Mononuclear cell (primary cell): Measurements from ENCODE around the gene NOP16. TPM values are rescaled to one million over a fixed set of nuclear protein-coding genes. Genes with fewer than 3 reads are reported as not detected.

Experiments used
- H3K27me3 ChIP-seq: 2 replicates; pipeline ENCODE4 v1.6.0; 2011; ENCODE audit warnings: low read length, control low read depth; ENCODE audit not compliant: insufficient read depth
- H3K4me1 ChIP-seq: 2 replicates; pipeline ENCODE4 v1.5.1; 2011; ENCODE audit warnings: mild to moderate bottlenecking, low read length, control low read depth; ENCODE audit not compliant: insufficient read depth
- H3K4me3 ChIP-seq: 2 replicates; pipeline ENCODE4 v1.5.1; 2011; ENCODE audit warnings: mild to moderate bottlenecking, low read length, moderate library complexity
- H3K9me3 ChIP-seq: 2 replicates; pipeline ENCODE4 v1.5.1; 2011; ENCODE audit warnings: low read depth, mild to moderate bottlenecking, control low read depth, low read length
- total RNA-seq: library from RNA; depleted of rRNA; stranded (reverse); fragments of >200 nt; gene quantifications from one replicate; pipeline ENCODE4 v1.2.3, GENCODE V29; 2012

Gene NOP16
- total RNA-seq, 1 donor = 6.1 TPM

GRCh38 chr5:176334031-176334770 is 54.2 kb downstream of the NOP16 start:
- H3K27me3 ChIP-seq = no peaks in the 10 kb centered on the region
- H3K4me1 ChIP-seq = no peaks in the 10 kb centered on the region
- H3K9me3 ChIP-seq = no peaks in the 10 kb centered on the region
- H3K4me3 ChIP-seq = no peak overlapping the region

Other genes with a start within 250 kb of the NOP16 start
- 11.5 TPM for gene SIMC1, start 150.2 kb downstream of the NOP16 start, total RNA-seq
- 34.0 TPM for gene KIAA1191, start 26.8 kb downstream of the NOP16 start, total RNA-seq
- 2.3 TPM for gene ARL10, start 23.1 kb downstream of the NOP16 start, total RNA-seq
- 61.7 TPM for gene HIGD2A, start 153 bp upstream of the NOP16 start, total RNA-seq
- gene CLTB, start 27.9 kb upstream of the NOP16 start, total RNA-seq = 55.3 TPM
- 30.1 TPM for gene FAF2, start 59.8 kb upstream of the NOP16 start, total RNA-seq
- gene RNF44, start 148.8 kb upstream of the NOP16 start, total RNA-seq = 24.9 TPM
- 0.10 TPM for gene CDHR2, start 160.7 kb upstream of the NOP16 start, total RNA-seq
- 0.94 TPM for gene GPRIN1, start 221.6 kb upstream of the NOP16 start, total RNA-seq
- not detected for gene SNCB, start 241.9 kb upstream of the NOP16 start, total RNA-seq
- 0.10 TPM for gene EIF4E1B, start 242.1 kb upstream of the NOP16 start, total RNA-seq